Esophagus muscularis mucosa (tissue), 4 donors: ENCODE results near the gene NUP43. TPM values are rescaled to one million over a fixed set of nuclear protein-coding genes. Genes with fewer than 3 reads are reported as not detected.
A peak's percentile ranks its signal among the peaks of the same experiment; 100 is the strongest.

ENCODE experiments used
- DNase-seq: peaks from one replicate; pipeline ENCODE4 v3.0.0-alpha.2; 2017; ENCODE audit errors: extremely low spot score
- H3K27ac ChIP-seq, 4 donors: fragments of 200-600 bp; sonication (generic); replicated peaks in 1 of 4; 1 replicate in 3 of 4; 2 replicates in 1 of 4; pipeline ENCODE4 v1.5.1; 2016 to 2019; ENCODE audit warnings: mild to moderate bottlenecking in 1 of 4
- H3K27me3 ChIP-seq, 4 donors: fragments of 200-600 bp; sonication (generic); one replicate each; pipeline versions ENCODE4 v1.5.1 to v1.6.0; 2016 to 2019
- H3K36me3 ChIP-seq, 4 donors: fragments of 200-600 bp; sonication (generic); one replicate each; pipeline ENCODE4 v1.5.1; 2016 to 2019
- H3K4me1 ChIP-seq, 4 donors: fragments of 200-600 bp; sonication (generic); one replicate each; pipeline ENCODE4 v1.5.1; 2016 to 2019
- H3K4me3 ChIP-seq, 4 donors: fragments of 200-600 bp; sonication (generic); 1 replicate in 2 of 4; 2 replicates in 2 of 4; pipeline ENCODE4 v1.5.1; 2016 to 2019; ENCODE audit warnings: mild to moderate bottlenecking in 4 of 4, moderate library complexity in 1 of 4
- H3K9me3 ChIP-seq, 4 donors: fragments of 200-600 bp; sonication (generic); 1 replicate in 3 of 4; 2 replicates in 1 of 4; pipeline ENCODE4 v1.5.1; 2016 to 2019
- CTCF ChIP-seq, 3 experiments: fragments of 200-600 bp in 2 of 3; fragments of 450-650 bp in 1 of 3; sonication (generic) in 2 of 3; IDR thresholded peaks; one replicate each; pipeline ENCODE4 v1.5.1; 2017 to 2019; ENCODE audit warnings: antibody characterized with exemption in 3 of 3, mild to moderate bottlenecking in 2 of 3, moderate library complexity in 1 of 3
- EP300 ChIP-seq: sonication (generic); formaldehyde crosslinking; IDR thresholded peaks from one replicate; pipeline ENCODE4 v1.6.1; 2017; ENCODE audit warnings: antibody characterized with exemption
- POLR2A ChIP-seq: fragments of 450-650 bp; IDR thresholded peaks from one replicate; pipeline ENCODE4 v1.6.1; 2017; ENCODE audit warnings: antibody characterized with exemption, moderate library complexity, mild to moderate bottlenecking, low read depth
- POLR2AphosphoS5 ChIP-seq, 2 donors: sonication (generic); formaldehyde crosslinking; IDR thresholded peaks; one replicate each; pipeline ENCODE4 v1.6.1; 2017; ENCODE audit warnings: antibody characterized with exemption in 2 of 2
- WGBS: methylation state at CpG from one replicate; pipeline ENCODE4 v1.1.5; 2018; 5-methylcytosine and 5-hydroxymethylcytosine counted together
- intact Hi-C: fragments of 100-400 bp; cut with DNase I; formaldehyde crosslinking; loops from one replicate; pipeline ENCODE4 v1.15.1; 2023
- total RNA-seq, 4 donors: library from RNA; depleted of rRNA; stranded (reverse); fragments of >200 nt; gene quantifications; one replicate each; pipeline versions ENCODE4 v1.1.0 to v1.2.1, GENCODE V29; 2016

The NUP43 gene
- total RNA-seq, 4 donors from 2014 or later: 9.2 to 15.4 (median 11.5) TPM

DNA sequence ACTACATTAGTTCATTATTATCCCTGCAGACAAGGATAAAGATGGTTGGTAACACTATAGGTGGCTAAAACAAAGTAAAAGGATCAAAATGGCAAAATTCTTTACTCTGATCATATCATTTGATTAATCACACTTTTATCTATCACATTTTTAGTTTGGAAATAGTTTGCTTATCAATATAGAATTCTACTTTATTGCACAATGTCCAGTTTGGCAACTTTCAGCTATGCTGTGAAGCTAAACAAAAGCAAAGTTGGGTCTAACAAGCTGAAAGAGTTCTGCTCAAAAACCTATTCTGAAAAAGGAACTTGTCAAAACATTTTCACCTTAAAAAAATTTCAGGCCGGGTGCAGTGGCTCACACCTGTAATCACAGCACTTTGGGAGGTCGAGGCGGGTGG, 20.5 kb downstream of the NUP43 start:
- H3K36me3 ChIP-seq: peaks cover 22 to 69% (median 41%) of the 10 kb centered on the region in 4 donors
- WGBS: 85% methylated on average over 3 of the region's 3 CpGs
- no peaks in the 10 kb centered on the region for H3K4me1 ChIP-seq
- intact Hi-C loops: loop anchor here (10.0 kb wide), 1 partner anchor 161 kb away; the partner anchor contains the start of gene GINM1
- no peaks in the 10 kb centered on the region for H3K27me3 ChIP-seq
- DNase-seq: no peak
- no peak overlapping the region for H3K27ac ChIP-seq
- no peak overlapping the region for H3K4me3 ChIP-seq
- no peaks in the 10 kb centered on the region for H3K9me3 ChIP-seq
- TF ChIP-seq POLR2AphosphoS5 (IDR thresholded peaks at IDR 0.05): no peak
- no peak for TF ChIP-seq EP300
- TF ChIP-seq CTCF (IDR thresholded peaks at IDR 0.05): no peak
- no peak for TF ChIP-seq POLR2A

- no peaks in the 10 kb centered on the region for H3K9me3 ChIP-seq
- peak; percentile 44 to 71 (median 48) for TF ChIP-seq CTCF (IDR thresholded peaks at IDR 0.05)
- no peak for TF ChIP-seq POLR2AphosphoS5 (IDR thresholded peaks at IDR 0.05)
- no peak for TF ChIP-seq POLR2A
- H3K4me3 ChIP-seq: no peak overlapping the region
- peaks cover 0 to 2% (median 1%) of the 10 kb centered on the region in 4 donors for H3K4me1 ChIP-seq
- WGBS: 71% methylated on average over 10 of the region's 10 CpGs
- H3K36me3 ChIP-seq: peaks cover 4 to 51% (median 23%) of the 10 kb centered on the region in 4 donors
- no peaks in the 10 kb centered on the region for H3K27me3 ChIP-seq
- intact Hi-C loops: loop anchor here (10.0 kb wide), 1 partner anchor 159 kb away; the partner anchor contains the start of gene GINM1
- no peak for DNase-seq
- H3K27ac ChIP-seq: no peak overlapping the region
Measured at GRCh38 chr6:149723771-149724417, 22.4 kb downstream of the NUP43 start.

- Histone ChIP-seq H3K36me3 (peaks cover 0 to 44% (median 16%) of the 10 kb centered on the region in 4 donors), H3K4me1 (peaks cover 3 to 7% (median 6%) of the 10 kb centered on the region in 4 donors), H3K27ac (no peak overlapping the region), H3K9me3 (no peaks in the 10 kb centered on the region), H3K4me3 (no peak overlapping the region), H3K27me3 (no peaks in the 10 kb centered on the region)
- TF ChIP-seq POLR2A (no peak), POLR2AphosphoS5 (IDR thresholded peaks at IDR 0.05) (no peak), CTCF (IDR thresholded peaks at IDR 0.05) (no peak), EP300 (no peak)
- DNase-seq: no peak
- intact Hi-C loops: loop anchor here (10.0 kb wide), 1 partner anchor 158 kb away; the partner anchor contains the start of gene GINM1
- WGBS: 92% methylated on average over 4 of the region's 4 CpGs
Measured at GRCh38 chr6:149723262-149723661, 23.1 kb downstream of the NUP43 start.

GRCh38 chr6:149719531-149719930, 26.8 kb downstream of the NUP43 start:
- H3K27me3 ChIP-seq: no peaks in the 10 kb centered on the region
- H3K36me3 ChIP-seq: peaks cover 0 to 7% (median under 1%) of the 10 kb centered on the region in 4 donors
- no peak for DNase-seq
- no peak overlapping the region for H3K27ac ChIP-seq
- no peaks in the 10 kb centered on the region for H3K9me3 ChIP-seq
- 96% methylated on average over 3 of the region's 3 CpGs for WGBS
- peaks cover 21 to 31% (median 29%) of the 10 kb centered on the region in 4 donors for H3K4me1 ChIP-seq
- no peak overlapping the region for H3K4me3 ChIP-seq
- intact Hi-C loops: loop anchor here (10.0 kb wide), 1 partner anchor 175 kb away; the partner anchor contains the start of gene PPIL4
- TF ChIP-seq POLR2AphosphoS5 (IDR thresholded peaks at IDR 0.05) (no peak), POLR2A (no peak), EP300 (no peak), CTCF (IDR thresholded peaks at IDR 0.05) (no peak)
